NOMO-1 treated with DMSO at 0.1 percent for 48 hours (cell line): ENCODE data around the gene ZNF138.
"Not testable (repeated sequence)": the region's sequence is repeated elsewhere in the genome, so short reads cannot be mapped to it uniquely, and the experiment has no call there.

Source experiments
- DNase-seq: peaks from one replicate; lab custom pipeline; 2025; ENCODE audit not compliant: unreplicated experiment; lab: John Stamatoyannopoulos, UW

Gene ZNF138

GRCh38 chr7:64838051-64838450 is 43.8 kb downstream of the ZNF138 start:
- DNase-seq: not testable (repeated sequence)

- no peak for DNase-seq
Observed at GRCh38 chr7:64838691-64839090, 44.5 kb downstream of the ZNF138 start.

- no peak for DNase-seq
Observed at GRCh38 chr7:64839910-64840309, 45.7 kb downstream of the ZNF138 start.

GRCh38 chr7:64849250-64849923 is 55.2 kb downstream of the ZNF138 start:
- no peak for DNase-seq

GRCh38 chr7:64849924-64850499 is 55.8 kb downstream of the ZNF138 start:
- DNase-seq: no peak

GRCh38 chr7:64853679-64854078 is 59.5 kb downstream of the ZNF138 start:
- DNase-seq: no peak

GRCh38 chr7:64854969-64855368 is 60.7 kb downstream of the ZNF138 start:
- DNase-seq: no peak

- DNase-seq: no peak
Observed at GRCh38 chr7:64863021-64863420, 68.8 kb downstream of the ZNF138 start.

- not testable (repeated sequence) for DNase-seq
Observed at GRCh38 chr7:64863530-64863929, 69.3 kb downstream of the ZNF138 start.

GRCh38 chr7:64863969-64864368 is 69.7 kb downstream of the ZNF138 start:
- DNase-seq: no peak

GRCh38 chr7:64867863-64868440 is 73.7 kb downstream of the ZNF138 start:
- no peak for DNase-seq

GRCh38 chr7:64868499-64868898 is 74.3 kb downstream of the ZNF138 start:
- DNase-seq: no peak

GRCh38 chr7:64869121-64869725 is 75.0 kb downstream of the ZNF138 start:
- DNase-seq: no peak

- no peak for DNase-seq
Observed at GRCh38 chr7:64869912-64870562, 75.8 kb downstream of the ZNF138 start.

- no peak for DNase-seq
Observed at GRCh38 chr7:64870656-64871055, 76.4 kb downstream of the ZNF138 start.

GRCh38 chr7:64871761-64872160 is 77.5 kb downstream of the ZNF138 start:
- DNase-seq: no peak

- no peak for DNase-seq
Observed at GRCh38 chr7:64872351-64873154, 78.3 kb downstream of the ZNF138 start.

GRCh38 chr7:64873155-64873500 is 78.9 kb downstream of the ZNF138 start:
- no peak for DNase-seq

- no peak for DNase-seq
Observed at GRCh38 chr7:64873517-64873916, 79.3 kb downstream of the ZNF138 start.

GRCh38 chr7:64874114-64874513 is 79.9 kb downstream of the ZNF138 start:
- no peak for DNase-seq
